GM21825 (cell line): ENCODE measurements around the gene KIAA1328.
"Not testable (repeated sequence)": the region's sequence is repeated elsewhere in the genome, so short reads cannot be mapped to it uniquely, and the experiment has no call there.

Experiments used
- ATAC-seq: cut with Tn5 transposase; IDR thresholded peaks from one replicate; pipeline ENCODE4 v1.9.1; 2021; ENCODE audit warnings: mild to moderate bottlenecking, moderate library complexity; ENCODE audit not compliant: unreplicated experiment

The KIAA1328 gene

DNA sequence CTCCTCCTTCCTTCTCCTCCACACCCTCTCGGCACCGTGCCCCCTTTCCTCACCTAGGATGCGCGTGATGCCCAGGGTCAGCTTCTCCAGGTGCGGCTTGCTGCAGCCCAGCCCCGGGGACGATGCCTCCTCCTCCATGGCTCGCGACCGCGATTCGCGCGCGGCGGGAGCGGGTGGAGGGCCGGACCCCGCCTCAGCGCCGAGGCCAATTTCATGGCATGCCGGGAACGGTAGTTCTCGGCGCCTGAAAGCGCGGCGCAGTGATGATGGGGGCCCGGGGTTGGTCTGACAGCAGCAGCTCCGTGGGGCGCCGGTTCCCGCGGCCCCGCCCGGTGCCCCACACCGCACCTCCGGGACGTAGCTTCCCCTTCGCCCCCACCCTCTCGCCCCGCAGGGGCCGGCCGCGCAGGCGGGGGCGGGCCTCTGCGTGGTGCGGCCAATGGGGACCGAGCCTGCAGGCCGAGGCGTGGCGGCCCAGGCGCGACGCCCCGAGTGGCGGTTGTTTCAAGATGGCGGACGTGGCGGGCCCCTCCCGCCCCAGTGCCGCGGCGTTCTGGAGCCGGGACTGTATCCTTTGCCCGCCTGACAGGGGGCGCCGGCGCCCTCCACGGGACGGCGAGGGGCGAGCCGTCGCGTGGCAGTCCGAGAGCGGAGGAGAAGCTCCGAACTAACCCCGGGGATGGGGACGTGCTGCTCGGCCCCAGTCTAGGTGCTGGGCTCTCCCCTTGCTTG, at the start of gene KIAA1328, which contains the start of gene TPGS2:
TSS of gene KIAA1328 (plus strand) at position 498 of the 732 bp plus-strand sequence. CDS start at position 510, 12 bp downstream.
TSS of gene TPGS2 (minus strand) at position 373 of the 732 bp plus-strand sequence. CDS start at position 138, 235 bp downstream.
- ATAC-seq = peak; percentile 95

DNA sequence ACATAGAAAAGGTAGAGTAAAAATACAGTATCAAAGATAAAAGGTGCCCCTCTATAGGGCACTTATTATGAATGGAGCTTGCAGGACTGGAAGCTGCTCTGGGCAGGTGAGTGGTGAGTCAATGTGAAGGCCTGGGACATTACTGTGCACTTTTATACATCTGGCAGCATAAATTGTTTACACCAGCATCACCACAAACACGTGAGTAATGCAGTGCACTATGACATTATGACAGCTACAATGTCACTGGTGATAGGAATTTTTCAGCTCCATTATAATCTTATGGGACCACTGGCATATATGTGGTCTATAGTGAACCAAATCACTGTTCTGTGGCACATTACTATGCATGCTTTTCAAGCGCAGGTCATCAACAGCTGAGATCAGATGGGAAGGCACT, 48.2 kb upstream of the KIAA1328 start:
- ATAC-seq = no peak

DNA sequence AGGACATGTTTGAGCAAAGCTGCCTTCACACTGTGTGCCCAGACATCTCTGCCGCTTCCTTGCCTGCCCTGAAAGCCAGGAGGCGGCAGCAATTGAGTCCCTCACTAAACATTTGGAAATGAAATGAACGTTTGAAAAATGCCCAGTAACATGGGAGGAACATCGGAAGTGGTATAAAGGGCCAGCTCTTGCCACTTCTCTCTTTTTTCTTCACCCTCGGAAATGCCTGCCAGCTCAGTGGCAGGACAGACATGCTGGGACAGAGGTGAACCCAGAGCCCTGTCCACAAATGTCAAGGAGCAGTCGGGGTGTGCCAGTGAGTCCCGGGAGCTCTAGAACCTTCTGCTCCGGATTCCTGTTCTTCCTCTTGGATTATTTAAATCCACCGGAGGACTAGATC, 46.2 kb upstream of the KIAA1328 start:
- ATAC-seq = no peak

DNA sequence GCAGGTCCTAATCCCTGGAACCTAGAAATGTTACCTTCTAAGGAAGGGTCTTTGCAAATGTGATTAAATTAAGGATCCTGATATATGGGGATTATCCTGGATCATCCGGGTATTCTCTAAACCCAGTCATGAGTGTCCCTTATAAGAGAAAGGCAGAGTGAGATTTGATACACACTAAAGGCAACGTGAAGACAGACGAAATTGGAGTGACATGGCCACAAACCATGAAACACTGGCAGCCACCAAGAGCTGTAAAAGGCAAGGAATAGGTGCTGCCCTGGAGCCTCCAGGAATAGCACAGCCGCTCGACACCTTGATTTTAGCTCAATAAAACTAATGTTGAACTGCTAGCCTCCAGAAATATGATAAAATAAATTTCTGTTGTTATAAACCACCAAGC, 45.1 kb upstream of the KIAA1328 start:
- no peak for ATAC-seq

DNA sequence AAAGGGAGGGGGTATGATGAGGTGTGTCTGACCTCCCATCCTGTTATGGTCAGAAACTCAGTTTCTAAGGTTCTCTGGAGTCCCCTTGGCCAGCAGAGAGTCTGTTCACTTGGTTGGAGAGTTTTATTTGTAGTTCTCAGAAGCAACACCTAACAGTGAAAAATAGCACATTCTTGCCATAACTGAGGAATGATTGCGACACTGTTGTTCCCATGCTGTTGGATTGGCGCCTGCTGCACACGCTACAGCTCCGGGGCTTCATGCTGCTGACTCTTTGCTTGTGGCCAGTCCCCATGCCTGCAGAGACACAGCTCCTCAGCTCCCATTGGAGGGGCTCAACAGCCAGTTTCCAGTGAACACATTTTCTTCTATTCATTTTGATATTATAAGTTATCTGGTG, 42.2 kb upstream of the KIAA1328 start:
- ATAC-seq = no peak

DNA sequence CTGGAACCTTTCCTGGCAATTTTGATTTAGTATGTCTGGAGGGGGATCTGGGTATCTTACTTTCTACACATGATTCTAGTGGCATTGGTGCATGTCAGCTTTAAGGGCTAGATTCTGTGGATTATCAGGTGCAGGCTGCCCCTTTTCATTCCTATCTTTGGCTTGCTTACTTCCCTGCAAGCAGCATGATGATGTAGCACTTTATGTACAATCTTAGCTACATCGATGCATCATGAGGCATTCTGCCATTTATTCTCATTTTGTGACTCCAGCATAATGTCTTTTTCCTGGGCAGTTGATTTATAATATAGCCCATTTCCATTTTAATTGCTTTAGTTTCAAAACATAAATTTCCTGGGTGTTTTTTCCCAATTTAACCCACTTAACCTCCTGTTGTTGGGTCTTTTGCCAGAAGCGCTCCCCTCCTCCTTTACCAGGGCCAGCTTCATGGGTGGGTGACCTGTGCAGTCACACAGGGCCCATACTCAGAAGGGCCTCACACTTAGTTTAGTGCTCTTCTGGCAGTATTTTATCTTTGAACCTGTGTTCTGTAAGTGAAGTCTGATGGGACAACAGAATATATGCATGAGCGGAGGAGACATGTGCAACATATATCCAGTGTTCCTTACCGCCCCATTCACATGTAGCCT, 36.2 kb upstream of the KIAA1328 start:
- ATAC-seq = no peak

DNA sequence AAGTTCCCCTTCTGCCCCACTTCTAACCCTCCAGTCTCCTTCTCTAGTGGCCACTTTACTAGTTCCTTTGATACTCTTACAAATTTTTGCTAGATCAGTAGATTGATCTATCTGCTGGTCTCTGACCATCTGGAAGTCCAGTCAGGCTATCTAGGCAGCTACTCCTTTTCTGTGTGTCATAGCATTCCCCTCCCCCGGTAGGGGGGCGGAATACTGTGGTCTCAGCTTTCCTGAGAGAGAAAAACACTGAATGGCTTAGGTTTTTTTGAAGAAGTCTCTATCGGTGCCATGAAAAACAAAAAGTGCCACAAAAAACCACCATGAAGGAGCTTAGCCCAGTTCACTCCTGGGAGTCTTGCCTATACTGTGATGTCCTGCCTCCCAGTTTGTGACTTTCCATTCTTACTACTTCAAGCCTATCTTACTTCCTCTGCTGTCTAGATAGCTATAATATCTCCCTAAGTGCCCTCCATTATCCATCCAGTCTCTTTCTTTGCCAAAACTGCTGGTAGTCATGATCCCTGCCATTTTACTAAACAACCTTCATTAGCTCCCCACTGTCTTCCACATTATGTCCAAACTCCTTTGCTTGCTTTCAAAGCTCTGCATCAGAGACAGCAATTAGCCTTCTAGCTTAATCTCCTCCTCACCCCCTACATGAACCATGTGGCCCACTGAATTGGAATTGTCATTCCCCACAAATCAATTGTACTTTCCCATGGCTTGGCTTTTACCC, 30.0 kb upstream of the KIAA1328 start:
- no peak for ATAC-seq

DNA sequence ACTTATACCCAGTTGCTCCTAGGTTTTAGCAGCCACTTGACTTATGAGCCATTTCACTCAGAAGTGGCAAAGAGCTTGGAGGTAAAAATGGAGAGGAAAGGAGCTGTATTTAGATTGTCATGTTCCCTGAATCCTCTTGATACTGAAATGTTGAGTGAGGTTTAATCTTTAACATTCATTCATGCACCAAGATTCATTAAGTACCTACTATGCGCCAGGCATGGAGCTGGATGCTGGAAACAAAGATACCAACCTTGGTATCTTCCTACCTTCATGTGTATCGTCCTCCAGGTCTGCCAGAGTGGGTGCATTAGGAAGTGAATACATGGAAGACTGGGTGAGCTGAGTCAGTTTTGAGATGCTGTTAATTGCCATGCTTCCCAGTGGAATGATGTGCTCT, 23.8 kb upstream of the KIAA1328 start:
- no peak for ATAC-seq

DNA sequence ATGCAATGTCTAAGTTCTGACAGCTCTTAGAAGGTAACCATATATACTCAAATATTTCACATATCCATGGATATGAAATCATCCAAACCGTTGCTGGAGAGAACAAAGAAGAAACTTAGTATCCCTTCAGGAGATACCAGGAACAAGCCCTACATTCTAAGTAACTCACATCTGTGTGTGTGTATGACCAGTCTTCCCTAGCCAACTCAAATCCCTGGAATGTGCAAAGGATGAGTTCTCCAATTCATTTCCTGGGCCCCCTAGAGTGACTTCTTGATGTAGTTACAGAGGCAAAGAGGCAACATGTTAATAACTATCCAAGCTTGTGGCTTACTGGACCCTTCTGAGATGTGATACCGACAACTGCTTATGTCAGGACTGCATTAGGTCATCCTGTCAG, 20.2 kb upstream of the KIAA1328 start:
- ATAC-seq = no peak

DNA sequence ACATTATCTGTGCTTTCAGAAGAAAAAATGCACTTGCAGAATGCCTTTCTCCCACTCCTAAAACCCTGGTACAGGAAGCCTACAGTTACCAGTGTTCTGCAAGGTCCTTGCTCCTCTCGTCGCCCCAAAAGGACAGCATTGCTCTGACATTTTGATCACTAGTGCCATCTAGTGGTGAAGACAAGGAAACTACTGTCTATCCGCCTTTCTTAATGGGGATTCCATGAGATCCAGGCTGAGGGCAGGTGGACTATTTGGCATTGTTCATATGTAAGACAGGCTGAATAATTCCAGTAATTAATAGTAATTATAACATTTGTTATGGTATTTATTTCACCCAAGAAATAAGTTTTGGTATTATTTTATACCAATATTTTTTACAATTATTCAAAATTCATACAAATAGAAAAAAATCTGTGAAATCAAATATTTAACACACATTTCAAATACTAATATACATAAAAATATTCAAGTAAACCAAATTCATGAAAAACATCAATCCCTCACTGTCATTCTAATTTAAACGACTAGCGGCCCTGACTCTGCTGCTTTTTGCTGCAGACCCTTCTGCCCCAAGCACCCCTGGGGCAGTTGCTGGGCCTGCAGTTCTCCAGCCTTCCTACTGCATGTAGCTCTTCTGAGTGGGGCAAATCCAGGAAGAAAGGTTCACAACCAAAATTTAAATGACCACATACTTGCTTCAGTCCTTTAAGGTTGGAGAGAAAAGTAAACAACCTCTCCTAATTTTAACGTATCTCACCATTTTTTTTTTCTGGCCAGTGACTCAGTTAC, 19.1 kb upstream of the KIAA1328 start:
- ATAC-seq = peak; percentile 95

DNA sequence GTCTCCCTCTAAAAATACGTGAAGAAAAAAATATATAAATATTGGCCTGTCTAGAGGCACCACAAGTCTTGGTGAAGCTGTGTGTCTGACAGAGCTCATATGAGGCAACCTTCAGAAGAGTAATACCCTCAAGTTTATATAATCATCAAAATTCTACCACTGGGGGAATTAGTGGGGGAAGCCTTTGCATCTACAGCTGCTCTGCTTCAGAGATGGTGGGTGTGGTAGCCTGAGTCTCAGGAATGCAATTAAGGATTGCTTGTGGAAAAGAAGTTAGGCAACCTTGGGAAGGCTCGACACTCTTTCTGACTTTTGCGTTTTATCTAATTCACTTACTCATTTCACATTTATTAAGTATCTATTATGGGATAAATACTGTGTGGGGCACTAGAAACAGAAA, 17.5 kb upstream of the KIAA1328 start:
- ATAC-seq = no peak

DNA sequence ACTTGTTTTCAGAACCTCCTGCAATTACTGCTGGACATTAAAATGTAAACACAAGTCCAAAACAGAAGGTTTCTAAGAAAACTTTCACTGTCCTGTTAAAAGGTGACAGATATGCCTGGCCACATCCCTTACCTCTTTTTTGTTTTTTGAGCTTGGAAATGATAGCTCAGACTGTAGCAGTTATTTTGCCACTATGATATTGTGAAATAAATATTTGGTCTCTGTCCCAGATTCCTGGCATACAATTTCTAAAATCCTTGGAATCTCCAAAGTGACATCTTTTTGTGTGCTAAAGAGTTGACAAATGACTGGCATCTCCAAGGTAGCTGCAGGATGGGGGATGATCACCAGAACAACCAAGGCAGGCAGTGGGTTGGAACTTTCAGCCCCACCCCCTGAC, 17.0 kb upstream of the KIAA1328 start:
- no peak for ATAC-seq

DNA sequence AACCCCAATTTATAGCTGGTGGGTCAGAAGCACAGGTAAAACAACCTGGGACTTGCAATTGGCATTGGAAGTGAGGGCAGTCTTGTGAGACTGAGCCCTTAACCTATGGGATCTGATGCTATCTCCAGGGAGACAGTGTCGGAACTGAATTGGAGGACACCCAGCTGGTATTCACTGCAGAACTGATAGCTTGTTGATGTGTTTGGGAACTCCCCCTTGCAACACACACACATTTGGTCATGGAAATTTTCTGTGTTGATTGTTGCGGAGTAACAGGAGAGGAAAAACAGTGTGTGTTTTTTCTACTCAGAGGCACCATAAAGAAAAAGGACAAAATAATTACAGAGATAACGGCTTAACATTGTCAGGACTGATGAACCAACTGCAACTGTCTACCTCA, 16.2 kb upstream of the KIAA1328 start:
- ATAC-seq = no peak

DNA sequence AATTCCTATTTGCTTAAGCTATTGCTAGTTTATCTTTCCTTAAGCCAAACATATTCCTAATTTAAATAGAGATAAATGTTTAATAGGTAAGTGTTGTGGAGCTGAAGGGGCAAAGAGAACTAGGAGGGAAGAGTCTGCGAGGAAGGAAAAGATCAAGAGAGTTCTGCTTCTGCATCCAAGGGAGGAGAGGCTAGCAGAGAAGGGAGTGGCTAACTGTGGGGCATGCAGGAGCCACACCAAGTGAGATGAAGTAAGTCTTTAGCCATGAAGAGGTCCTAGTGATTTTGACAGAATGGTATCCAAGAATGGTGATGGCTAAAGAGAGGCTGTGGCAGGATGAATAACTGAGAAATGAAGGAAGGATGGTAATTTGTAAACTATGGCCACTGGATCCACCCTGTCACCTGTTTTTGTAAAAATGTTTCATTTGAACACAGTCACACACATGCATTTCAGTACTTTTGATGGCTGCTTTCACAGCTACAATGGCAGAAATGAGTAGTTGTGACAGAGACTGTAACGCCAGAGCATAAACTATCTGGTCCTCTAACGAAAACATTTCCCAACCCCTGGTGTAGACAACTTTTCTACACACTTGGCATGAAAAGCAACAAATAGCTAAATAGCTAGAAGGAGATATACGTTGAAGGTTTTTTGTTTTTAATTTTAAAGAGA, 15.7 kb upstream of the KIAA1328 start:
- ATAC-seq = no peak

DNA sequence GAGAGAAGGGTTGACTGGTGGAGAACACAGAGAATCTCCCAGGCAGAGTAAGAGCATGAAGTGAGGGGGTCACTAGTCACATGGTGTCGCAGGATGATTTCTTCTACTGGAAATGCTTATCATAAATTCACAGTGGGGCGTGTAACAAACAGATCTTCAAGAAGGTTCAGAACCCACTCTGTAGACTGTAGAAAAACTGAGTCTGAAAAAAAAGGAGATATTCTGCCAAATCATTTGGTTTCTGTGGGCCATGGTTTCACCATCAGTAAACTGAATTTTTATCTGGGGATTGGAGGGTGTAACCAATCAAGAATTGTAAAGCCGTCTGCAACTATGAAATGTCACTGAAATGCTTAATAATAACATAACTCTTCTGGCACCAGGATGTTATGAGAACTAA, 15.1 kb upstream of the KIAA1328 start:
- no peak for ATAC-seq

DNA sequence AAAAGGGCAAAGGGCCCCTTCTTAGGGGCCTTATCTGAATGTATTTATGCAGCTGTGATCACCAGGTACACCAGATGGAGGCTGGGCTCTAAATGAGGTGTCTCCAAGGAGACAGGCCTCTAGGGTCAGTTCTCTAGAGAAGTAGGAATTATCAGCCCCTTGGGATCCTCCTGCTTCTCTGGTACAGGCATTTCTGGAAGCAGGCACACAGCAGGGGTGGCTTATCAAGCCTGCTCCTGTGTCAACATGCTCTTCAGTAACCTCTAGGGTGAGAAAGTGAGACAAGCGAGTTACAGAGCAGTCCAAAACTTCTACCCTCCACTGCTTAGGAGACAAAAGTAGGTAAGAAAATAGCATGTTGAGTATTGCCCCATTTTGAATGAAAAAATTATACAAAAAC, 13.9 kb upstream of the KIAA1328 start:
- no peak for ATAC-seq

DNA sequence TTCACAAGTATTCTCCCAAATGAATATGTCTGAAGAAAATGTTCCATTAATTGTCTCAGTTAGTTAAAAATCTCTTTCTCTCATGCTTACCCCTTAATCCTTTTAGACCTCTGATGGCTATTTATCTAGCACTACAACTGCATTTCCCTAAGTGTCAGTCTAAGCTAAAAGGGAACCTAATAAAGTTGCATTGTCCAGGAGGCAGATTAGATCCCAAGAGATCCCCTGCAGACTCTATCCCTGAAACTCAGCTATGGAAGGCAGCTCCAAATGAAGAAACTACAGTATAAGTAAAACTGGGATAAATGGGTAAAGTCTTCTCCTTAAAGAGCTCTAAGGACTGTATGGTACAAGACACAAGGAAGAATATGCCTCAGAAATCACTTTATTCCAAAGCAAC, 12.8 kb upstream of the KIAA1328 start:
- ATAC-seq = not testable (repeated sequence)

DNA sequence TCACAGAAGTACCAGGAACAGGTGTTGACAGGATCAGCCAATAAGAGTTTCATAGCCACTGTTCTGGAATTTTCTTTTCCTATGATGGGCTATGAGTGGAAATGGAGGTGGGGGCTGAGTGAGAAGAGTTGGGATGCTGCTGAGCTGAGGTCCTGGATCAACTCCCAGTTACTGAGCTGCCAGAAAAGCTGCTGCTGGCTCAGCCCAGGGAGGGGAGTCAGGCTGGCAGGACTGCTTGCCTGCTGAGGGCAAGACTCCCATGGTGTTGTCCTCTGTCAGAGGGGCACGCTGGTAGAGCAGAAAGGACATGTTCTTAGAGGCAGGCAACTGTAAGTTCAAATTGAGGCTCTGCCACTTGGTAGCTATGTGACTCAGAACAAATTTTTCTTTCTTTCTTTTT, 11.9 kb upstream of the KIAA1328 start:
- no peak for ATAC-seq

DNA sequence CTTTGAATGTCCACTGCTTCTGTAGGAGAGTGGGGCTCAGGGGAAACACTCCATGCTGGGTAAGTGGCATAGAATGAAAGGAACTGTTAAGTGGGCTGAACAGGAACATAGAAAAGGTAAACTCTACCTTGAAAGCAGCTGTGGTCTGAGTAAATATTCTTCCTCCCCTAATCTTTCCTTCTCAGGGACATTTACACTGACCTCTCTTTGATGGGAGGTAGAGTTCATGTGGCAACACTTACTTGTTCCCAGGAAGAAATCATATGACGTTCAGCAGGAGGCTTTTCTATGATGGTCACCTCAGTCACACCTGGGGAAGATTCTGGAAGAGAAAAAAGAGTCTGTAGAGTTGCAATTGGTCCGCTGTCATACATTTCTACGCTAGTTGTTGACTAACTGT, 10.3 kb upstream of the KIAA1328 start:
- no peak for ATAC-seq

DNA sequence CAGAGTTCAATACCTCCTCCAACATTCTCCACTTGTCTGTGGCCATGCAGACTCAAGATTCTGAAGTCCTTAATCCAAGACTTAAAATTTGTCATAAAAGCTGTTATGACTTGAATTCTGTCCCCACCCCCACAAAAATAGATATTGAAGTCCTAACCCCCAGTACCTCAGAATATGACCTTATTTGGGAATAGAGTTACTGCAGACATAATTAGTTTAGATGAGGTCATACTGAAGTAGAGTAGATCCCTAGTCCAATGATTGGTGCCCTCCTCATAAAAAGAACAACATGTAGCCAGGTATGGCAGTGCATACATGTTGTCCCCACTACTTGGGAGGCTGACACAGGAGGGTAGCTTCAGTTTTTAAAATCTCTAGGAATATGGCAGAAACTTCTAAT, 9.3 kb upstream of the KIAA1328 start:
- ATAC-seq = no peak

DNA sequence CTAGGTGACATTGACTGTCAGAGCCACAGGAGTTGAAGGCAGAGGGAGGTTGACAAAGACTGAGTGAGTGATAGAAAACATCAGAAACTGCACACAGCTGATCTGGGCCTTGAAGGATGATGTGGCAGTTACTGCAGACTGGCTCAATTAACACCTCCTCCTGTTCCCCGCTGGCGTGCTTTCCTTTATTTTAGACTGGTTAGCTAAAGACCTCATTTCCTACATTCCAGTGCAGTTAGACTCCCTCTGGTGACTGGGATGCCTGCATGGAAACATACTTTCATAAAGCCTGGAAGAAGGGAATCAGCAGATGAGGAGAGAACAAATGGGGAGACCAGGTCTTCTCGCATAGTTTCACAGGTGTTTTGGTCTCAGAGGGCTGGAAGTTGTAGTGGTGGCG, 7.2 kb upstream of the KIAA1328 start:
- no peak for ATAC-seq
